Osteoblast (primary cell): ENCODE results near the gene CDH4. TPM values are rescaled to one million over a fixed set of nuclear protein-coding genes. Genes with fewer than 3 reads are reported as not detected.

Source experiments
- DNase-seq: peaks from one replicate; pipeline ENCODE4 v3.0.0; 2011; ENCODE audit warnings: low spot score, mixed read lengths; ENCODE audit not compliant: insufficient read length; ENCODE audit errors: missing footprints
- H2AFZ ChIP-seq: 2 replicates; pipeline ENCODE4 v1.6.0; 2011; ENCODE audit warnings: mild to moderate bottlenecking, low read length
- H3K27ac ChIP-seq: 2 replicates; pipeline ENCODE4 v1.5.1; 2011; ENCODE audit warnings: mild to moderate bottlenecking, low read depth, low read length, moderate library complexity
- H3K27me3 ChIP-seq: 2 replicates; pipeline ENCODE4 v1.6.0; 2012; ENCODE audit warnings: mild to moderate bottlenecking, control low read depth, inconsistent platforms, low read length, moderate library complexity; ENCODE audit not compliant: insufficient read depth
- H3K36me3 ChIP-seq: 2 replicates; pipeline ENCODE4 v1.5.1; 2011; ENCODE audit warnings: mild to moderate bottlenecking, low read length, control low read depth, moderate library complexity; ENCODE audit not compliant: insufficient read depth
- H3K4me1 ChIP-seq: 2 replicates; pipeline ENCODE4 v1.5.1; 2011; ENCODE audit warnings: mild to moderate bottlenecking, low read length, control low read depth, moderate library complexity; ENCODE audit not compliant: insufficient read depth
- H3K4me2 ChIP-seq: 2 replicates; pipeline ENCODE4 v1.6.0; 2011; ENCODE audit warnings: mild to moderate bottlenecking, low read length; ENCODE audit not compliant: insufficient read depth
- H3K4me3 ChIP-seq: fragments of 200-600 bp; sonication (generic); 3 replicates; pipeline ENCODE4 v1.5.1; 2012; ENCODE audit warnings: mild to moderate bottlenecking, low read length, inconsistent platforms; ENCODE audit not compliant: insufficient read depth
- H3K79me2 ChIP-seq: 2 replicates; pipeline ENCODE4 v1.6.0; 2012; ENCODE audit warnings: mild to moderate bottlenecking, low read length, control low read depth, inconsistent platforms; ENCODE audit not compliant: insufficient read depth
- H3K9me3 ChIP-seq: 2 replicates; pipeline ENCODE4 v1.5.1; 2011; ENCODE audit warnings: low read depth, low read length, control low read depth
- H4K20me1 ChIP-seq: 2 replicates; pipeline ENCODE4 v1.6.0; 2012; ENCODE audit warnings: mild to moderate bottlenecking, low read length, control low read depth; ENCODE audit not compliant: insufficient read depth
- total RNA-seq: library from RNA; depleted of rRNA; stranded (reverse); fragments of >200 nt; gene quantifications from 2 replicates; pipeline ENCODE4 v1.2.3, GENCODE V29; 2012
- TF ChIP-seq, protein P1 (sequence below): IDR thresholded peaks from 2 replicates; pipeline ENCODE4 v1.5.1; 2011; ENCODE audit warnings: mild to moderate bottlenecking, low read depth, low read length, moderate library complexity; ENCODE audit errors: extremely low read depth

CDH4 gene
- total RNA-seq, 1 donor, result 1.1 TPM

DNA sequence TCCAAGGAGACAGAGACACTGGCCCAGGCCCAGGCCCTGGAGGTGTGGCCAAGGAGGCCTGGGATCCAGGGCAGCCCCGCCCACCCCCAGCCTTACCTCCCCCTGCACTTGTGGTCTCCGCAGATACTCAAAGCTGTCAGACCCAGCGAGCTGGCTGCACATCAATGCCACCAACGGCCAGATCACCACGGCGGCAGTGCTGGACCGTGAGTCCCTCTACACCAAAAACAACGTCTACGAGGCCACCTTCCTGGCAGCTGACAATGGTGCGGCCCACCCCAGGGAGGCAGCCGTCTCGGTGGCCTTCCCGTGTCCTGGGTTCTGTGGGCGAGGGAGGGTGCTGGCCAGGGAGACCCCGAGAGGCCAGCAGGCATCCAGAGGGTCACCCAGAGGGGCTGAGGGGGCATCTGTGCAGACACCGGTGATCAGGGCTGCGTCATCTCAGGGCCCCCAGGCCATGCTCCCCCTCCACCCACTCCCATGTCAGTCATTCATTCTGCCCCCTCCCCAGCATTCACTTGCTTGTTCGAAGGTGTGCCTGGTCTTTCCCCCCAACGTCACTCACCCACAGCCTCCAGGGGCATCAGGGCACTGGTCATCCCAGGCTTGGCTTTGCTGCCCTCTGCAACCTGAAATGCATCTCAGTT, 672.3 kb downstream of the CDH4 start:
- Histone ChIP-seq H2AFZ (no peak overlapping the region), H3K27me3 (no peaks in the 10 kb centered on the region), H4K20me1 (no peaks in the 10 kb centered on the region), H3K27ac (no peak overlapping the region), H3K79me2 (no peaks in the 10 kb centered on the region), H3K36me3 (no peaks in the 10 kb centered on the region), H3K4me2 (no peak overlapping the region), H3K9me3 (no peaks in the 10 kb centered on the region), H3K4me3 (no peak overlapping the region), H3K4me1 (peaks cover 8% of the 10 kb centered on the region)
- no peak for DNase-seq
- TF ChIP-seq, protein P1, sequence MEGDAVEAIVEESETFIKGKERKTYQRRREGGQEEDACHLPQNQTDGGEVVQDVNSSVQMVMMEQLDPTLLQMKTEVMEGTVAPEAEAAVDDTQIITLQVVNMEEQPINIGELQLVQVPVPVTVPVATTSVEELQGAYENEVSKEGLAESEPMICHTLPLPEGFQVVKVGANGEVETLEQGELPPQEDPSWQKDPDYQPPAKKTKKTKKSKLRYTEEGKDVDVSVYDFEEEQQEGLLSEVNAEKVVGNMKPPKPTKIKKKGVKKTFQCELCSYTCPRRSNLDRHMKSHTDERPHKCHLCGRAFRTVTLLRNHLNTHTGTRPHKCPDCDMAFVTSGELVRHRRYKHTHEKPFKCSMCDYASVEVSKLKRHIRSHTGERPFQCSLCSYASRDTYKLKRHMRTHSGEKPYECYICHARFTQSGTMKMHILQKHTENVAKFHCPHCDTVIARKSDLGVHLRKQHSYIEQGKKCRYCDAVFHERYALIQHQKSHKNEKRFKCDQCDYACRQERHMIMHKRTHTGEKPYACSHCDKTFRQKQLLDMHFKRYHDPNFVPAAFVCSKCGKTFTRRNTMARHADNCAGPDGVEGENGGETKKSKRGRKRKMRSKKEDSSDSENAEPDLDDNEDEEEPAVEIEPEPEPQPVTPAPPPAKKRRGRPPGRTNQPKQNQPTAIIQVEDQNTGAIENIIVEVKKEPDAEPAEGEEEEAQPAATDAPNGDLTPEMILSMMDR, result no peak

DNA sequence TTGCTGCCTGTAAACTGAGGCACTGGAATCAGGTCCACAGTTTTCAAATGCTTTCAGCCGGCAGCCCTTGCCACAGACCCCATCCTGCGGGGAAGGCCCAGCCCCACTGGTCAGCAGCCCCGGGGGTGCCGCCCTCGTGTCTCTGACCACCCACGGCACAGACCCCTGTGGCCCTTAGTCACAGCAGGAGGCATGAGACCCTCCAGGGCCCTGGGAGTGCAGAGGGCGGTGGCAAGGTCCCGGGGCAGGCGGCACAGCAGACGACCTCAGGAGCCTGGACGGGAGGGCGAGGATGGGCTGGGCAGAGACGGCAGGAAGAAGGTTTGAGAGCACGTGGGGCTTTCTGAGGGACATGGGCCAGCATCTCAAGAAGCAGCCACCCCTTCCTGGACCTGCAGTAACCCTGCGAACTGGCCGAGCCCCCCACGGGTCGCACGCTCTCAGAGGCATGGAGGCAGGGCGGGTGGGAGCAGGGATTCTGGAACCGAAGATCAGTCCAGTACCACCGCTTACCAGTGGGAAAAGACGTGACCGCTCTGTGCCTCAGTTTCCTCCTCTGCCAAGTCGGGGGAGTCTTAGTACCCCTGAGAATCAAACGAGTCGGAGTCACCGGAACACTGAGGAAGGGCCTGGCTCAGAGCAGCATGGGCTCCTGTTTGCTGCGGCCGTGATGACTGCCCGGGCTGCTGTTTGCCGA, 672.9 kb downstream of the CDH4 start:
- H3K27ac ChIP-seq, result peak overlapping the region; percentile 82
- no peaks in the 10 kb centered on the region for H3K27me3 ChIP-seq
- peak overlapping the region; percentile 80 for H2AFZ ChIP-seq
- H3K4me3 ChIP-seq, result no peak overlapping the region
- H3K36me3 ChIP-seq, result no peaks in the 10 kb centered on the region
- no peaks in the 10 kb centered on the region for H4K20me1 ChIP-seq
- TF ChIP-seq, protein P1, result no peak
- DNase-seq, result peak; percentile 85
- peaks cover 8% of the 10 kb centered on the region for H3K4me1 ChIP-seq
- H3K4me2 ChIP-seq, result peak overlapping the region; percentile 69
- H3K9me3 ChIP-seq, result no peaks in the 10 kb centered on the region
- H3K79me2 ChIP-seq, result no peaks in the 10 kb centered on the region

- no peaks in the 10 kb centered on the region for H3K79me2 ChIP-seq
- peaks cover 8% of the 10 kb centered on the region for H3K4me1 ChIP-seq
- peak; percentile 99 for DNase-seq
- TF ChIP-seq, protein P1, result no peak
- H3K36me3 ChIP-seq, result no peaks in the 10 kb centered on the region
- H3K9me3 ChIP-seq, result no peaks in the 10 kb centered on the region
- no peaks in the 10 kb centered on the region for H3K27me3 ChIP-seq
- H3K4me2 ChIP-seq, result peak overlapping the region; percentile 69
- H2AFZ ChIP-seq, result peak overlapping the region; percentile 80
- H3K4me3 ChIP-seq, result peak overlapping the region; percentile 52
- H3K27ac ChIP-seq, result peak overlapping the region; percentile 82
- no peaks in the 10 kb centered on the region for H4K20me1 ChIP-seq
These were observed 673.6 kb downstream of the CDH4 start for GRCh38 chr20:61925555-61926252.

DNA sequence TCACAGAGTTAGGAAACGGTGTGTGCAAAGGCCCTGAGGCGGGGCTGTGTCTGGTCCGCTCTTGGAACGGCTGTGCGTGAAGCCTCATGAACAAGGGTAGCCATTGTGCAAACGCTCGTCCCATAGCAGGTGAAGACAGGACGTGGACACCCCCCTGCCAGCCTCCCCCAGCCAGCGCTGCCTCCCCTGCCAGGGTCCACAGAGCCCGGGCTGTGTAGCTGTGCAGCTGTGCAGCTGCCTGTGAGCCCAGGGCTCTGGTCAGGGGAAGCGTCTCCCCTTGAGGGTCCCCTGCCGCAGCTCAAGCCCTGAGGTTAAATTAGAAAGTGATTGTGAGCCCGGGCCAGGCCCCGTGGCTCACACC, 674.2 kb downstream of the CDH4 start:
- DNase-seq, result no peak
- H3K27me3 ChIP-seq, result no peaks in the 10 kb centered on the region
- no peaks in the 10 kb centered on the region for H3K36me3 ChIP-seq
- no peaks in the 10 kb centered on the region for H4K20me1 ChIP-seq
- no peaks in the 10 kb centered on the region for H3K79me2 ChIP-seq
- H2AFZ ChIP-seq, result peak overlapping the region; percentile 80
- H3K4me1 ChIP-seq, result peaks cover 8% of the 10 kb centered on the region
- H3K4me3 ChIP-seq, result peak overlapping the region; percentile 52
- H3K27ac ChIP-seq, result peak overlapping the region; percentile 82
- H3K4me2 ChIP-seq, result peak overlapping the region; percentile 69
- H3K9me3 ChIP-seq, result no peaks in the 10 kb centered on the region
- TF ChIP-seq, protein P1, result no peak
